Stimulated activated memory B cell treated with anti-CD40 and anti-IgM and Interleukin-4, amounts not matched to agents 10 μg/mL and 1 μg/mL and 100 μg/mL, for 72 hours (primary cell): ENCODE measurements around the gene SDK2.

Experiments
- ATAC-seq: fragments of 150-1000 bp; cut with Tn5 transposase; 2 replicates; pipeline ENCODE4 v1.10.0; 2021
- H3K27ac Mint-ChIP-seq: one replicate; pipeline ENCODE4 v1.8.0; 2022; ENCODE audit warnings: mild to moderate bottlenecking, mixed read lengths
- H3K27me3 Mint-ChIP-seq: one replicate; pipeline ENCODE4 v1.8.0; 2022; ENCODE audit warnings: mixed read lengths
- H3K36me3 Mint-ChIP-seq: one replicate; pipeline ENCODE4 v1.8.0; 2022; ENCODE audit warnings: mixed read lengths
- H3K4me1 Mint-ChIP-seq: one replicate; pipeline ENCODE4 v1.8.0; 2022; ENCODE audit warnings: mixed read lengths
- H3K4me3 Mint-ChIP-seq: one replicate; pipeline ENCODE4 v1.8.0; 2022; ENCODE audit warnings: mild to moderate bottlenecking, moderate library complexity, mixed read lengths
- H3K9me3 Mint-ChIP-seq: one replicate; pipeline ENCODE4 v1.8.0; 2022; ENCODE audit warnings: mixed read lengths

The SDK2 gene

GRCh38 chr17:73644145-73645049, at the start of gene SDK2:
Gene SDK2 (minus strand): TSS chr17:73644445. CDS start chr17:73644088, 357 bp downstream.
- Mint-ChIP-seq H3K27ac (peak within 1 kb of the TSS; percentile 71), H3K9me3 (no peaks in the 10 kb centered on the region), H3K36me3 (no peaks in the 10 kb centered on the region), H3K4me1 (peaks cover 39% of the 10 kb centered on the region), H3K4me3 (peak within 1 kb of the TSS; percentile 81), H3K27me3 (no peaks in the 10 kb centered on the region)
- ATAC-seq: peak; percentile 58

- Mint-ChIP-seq H3K4me1 (no peaks in the 10 kb centered on the region), H3K36me3 (no peaks in the 10 kb centered on the region), H3K9me3 (peaks cover 5% of the 10 kb centered on the region), H3K4me3 (no peak overlapping the region), H3K27ac (no peak overlapping the region), H3K27me3 (peaks cover 22% of the 10 kb centered on the region)
- ATAC-seq: no peak
Observed at GRCh38 chr17:73693071-73693470, 48.8 kb upstream of the SDK2 start.

- no peak for ATAC-seq
- Mint-ChIP-seq H3K4me1 (no peaks in the 10 kb centered on the region), H3K36me3 (no peaks in the 10 kb centered on the region), H3K4me3 (no peak overlapping the region), H3K27ac (no peak overlapping the region), H3K9me3 (peaks cover under 1% of the 10 kb centered on the region), H3K27me3 (peaks cover 22% of the 10 kb centered on the region)
Observed at GRCh38 chr17:73691321-73691766, 47.1 kb upstream of the SDK2 start.

- no peak overlapping the region for H3K4me3 Mint-ChIP-seq
- no peaks in the 10 kb centered on the region for H3K36me3 Mint-ChIP-seq
- no peak overlapping the region for H3K27ac Mint-ChIP-seq
- no peak for ATAC-seq
- H3K9me3 Mint-ChIP-seq: no peaks in the 10 kb centered on the region
- H3K4me1 Mint-ChIP-seq: no peaks in the 10 kb centered on the region
- peaks cover 22% of the 10 kb centered on the region for H3K27me3 Mint-ChIP-seq
Observed at GRCh38 chr17:73690676-73691075, 46.4 kb upstream of the SDK2 start.

- H3K36me3 Mint-ChIP-seq: no peaks in the 10 kb centered on the region
- H3K27me3 Mint-ChIP-seq: peaks cover 22% of the 10 kb centered on the region
- ATAC-seq: no peak
- no peak overlapping the region for H3K27ac Mint-ChIP-seq
- H3K9me3 Mint-ChIP-seq: peaks cover 3% of the 10 kb centered on the region
- no peaks in the 10 kb centered on the region for H3K4me1 Mint-ChIP-seq
- no peak overlapping the region for H3K4me3 Mint-ChIP-seq
Observed at GRCh38 chr17:73689596-73690275, 45.5 kb upstream of the SDK2 start.

GRCh38 chr17:73686961-73687360, 42.7 kb upstream of the SDK2 start:
- Mint-ChIP-seq H3K4me3 (no peak overlapping the region), H3K36me3 (no peaks in the 10 kb centered on the region), H3K9me3 (peaks cover 9% of the 10 kb centered on the region), H3K4me1 (no peaks in the 10 kb centered on the region), H3K27ac (no peak overlapping the region), H3K27me3 (peaks cover 22% of the 10 kb centered on the region)
- no peak for ATAC-seq

- Mint-ChIP-seq H3K36me3 (no peaks in the 10 kb centered on the region), H3K27ac (no peak overlapping the region), H3K27me3 (peaks cover 15% of the 10 kb centered on the region), H3K4me3 (no peak overlapping the region), H3K4me1 (no peaks in the 10 kb centered on the region), H3K9me3 (peaks cover 14% of the 10 kb centered on the region)
- no peak for ATAC-seq
Observed at GRCh38 chr17:73686126-73686525, 41.9 kb upstream of the SDK2 start.

- Mint-ChIP-seq H3K4me1 (no peaks in the 10 kb centered on the region), H3K4me3 (no peak overlapping the region), H3K27me3 (peaks cover 8% of the 10 kb centered on the region), H3K27ac (no peak overlapping the region), H3K36me3 (no peaks in the 10 kb centered on the region), H3K9me3 (peaks cover 18% of the 10 kb centered on the region)
- no peak for ATAC-seq
Observed at GRCh38 chr17:73684183-73684582, 39.9 kb upstream of the SDK2 start.

GRCh38 chr17:73683771-73684170, 39.5 kb upstream of the SDK2 start:
- Mint-ChIP-seq H3K27me3 (peaks cover 12% of the 10 kb centered on the region), H3K4me3 (no peak overlapping the region), H3K27ac (no peak overlapping the region), H3K9me3 (peaks cover 18% of the 10 kb centered on the region), H3K36me3 (no peaks in the 10 kb centered on the region), H3K4me1 (no peaks in the 10 kb centered on the region)
- no peak for ATAC-seq

GRCh38 chr17:73681946-73682345, 37.7 kb upstream of the SDK2 start:
- Mint-ChIP-seq H3K27ac (no peak overlapping the region), H3K27me3 (peaks cover 22% of the 10 kb centered on the region), H3K4me1 (no peaks in the 10 kb centered on the region), H3K36me3 (no peaks in the 10 kb centered on the region), H3K9me3 (peaks cover 18% of the 10 kb centered on the region), H3K4me3 (no peak overlapping the region)
- ATAC-seq: no peak

- Mint-ChIP-seq H3K27me3 (peaks cover 31% of the 10 kb centered on the region), H3K4me3 (no peak overlapping the region), H3K27ac (no peak overlapping the region), H3K9me3 (peaks cover 14% of the 10 kb centered on the region), H3K36me3 (no peaks in the 10 kb centered on the region), H3K4me1 (no peaks in the 10 kb centered on the region)
- no peak for ATAC-seq
Observed at GRCh38 chr17:73679476-73679875, 35.2 kb upstream of the SDK2 start.

- Mint-ChIP-seq H3K36me3 (no peaks in the 10 kb centered on the region), H3K4me3 (no peak overlapping the region), H3K9me3 (peaks cover 14% of the 10 kb centered on the region), H3K27ac (no peak overlapping the region), H3K4me1 (no peaks in the 10 kb centered on the region), H3K27me3 (peaks cover 36% of the 10 kb centered on the region)
- no peak for ATAC-seq
Observed at GRCh38 chr17:73678999-73679398, 34.8 kb upstream of the SDK2 start.

- ATAC-seq: no peak
- Mint-ChIP-seq H3K27ac (no peak overlapping the region), H3K4me3 (no peak overlapping the region), H3K9me3 (peaks cover 9% of the 10 kb centered on the region), H3K4me1 (peaks cover 9% of the 10 kb centered on the region), H3K36me3 (no peaks in the 10 kb centered on the region), H3K27me3 (peaks cover 69% of the 10 kb centered on the region)
Observed at GRCh38 chr17:73669771-73670170, 25.5 kb upstream of the SDK2 start.

- Mint-ChIP-seq H3K27me3 (peaks cover 53% of the 10 kb centered on the region), H3K4me1 (peaks cover 9% of the 10 kb centered on the region), H3K9me3 (peaks cover 9% of the 10 kb centered on the region), H3K36me3 (no peaks in the 10 kb centered on the region), H3K4me3 (no peak overlapping the region), H3K27ac (no peak overlapping the region)
- ATAC-seq: no peak
Observed at GRCh38 chr17:73667181-73667959, 23.1 kb upstream of the SDK2 start.

- H3K27me3 Mint-ChIP-seq: peaks cover 25% of the 10 kb centered on the region
- no peak overlapping the region for H3K4me3 Mint-ChIP-seq
- peaks cover 9% of the 10 kb centered on the region for H3K4me1 Mint-ChIP-seq
- no peaks in the 10 kb centered on the region for H3K9me3 Mint-ChIP-seq
- H3K36me3 Mint-ChIP-seq: no peaks in the 10 kb centered on the region
- no peak overlapping the region for H3K27ac Mint-ChIP-seq
- ATAC-seq: no peak
Observed at GRCh38 chr17:73663614-73664013, 19.4 kb upstream of the SDK2 start.
